OCI-LY3 (cell line): Measurements from ENCODE around the gene ACTL9.

ENCODE experiments used
- EZH2phosphoT487 ChIP-seq: fragments of 200-600 bp; shearing (Covaris generic); IDR thresholded peaks from 2 replicates; pipeline ENCODE4 v1.6.1; 2018; ENCODE audit warnings: antibody characterized with exemption, mixed run types, low read depth
- TF ChIP-seq, protein P1 (sequence below): fragments of 200-600, 300-600 bp; sonication (generic); IDR thresholded peaks from 2 replicates; pipeline ENCODE4 v1.5.1; 2014; ENCODE audit warnings: antibody characterized with exemption, low read length, low read depth

DNA sequence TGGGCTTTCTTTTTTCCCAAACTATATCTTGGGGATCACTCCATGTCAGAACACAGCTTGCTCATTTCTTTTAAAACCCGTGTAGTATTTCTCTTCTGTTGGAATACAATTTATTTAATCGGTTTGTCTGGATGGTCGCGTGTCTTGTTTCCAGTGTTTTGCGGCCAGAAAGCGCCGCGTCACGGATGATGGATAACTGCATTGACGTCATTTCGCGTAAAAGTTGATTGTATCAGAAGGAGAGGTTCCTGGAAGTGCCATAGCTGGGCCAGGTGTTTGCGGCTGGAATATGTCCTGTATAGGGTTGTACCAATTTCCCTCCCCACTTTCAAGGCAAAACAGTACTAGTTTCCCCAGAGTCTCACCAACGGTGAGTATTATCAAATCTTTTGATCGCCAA, 9.7 kb downstream of the ACTL9 start:
- TF ChIP-seq, protein P1, sequence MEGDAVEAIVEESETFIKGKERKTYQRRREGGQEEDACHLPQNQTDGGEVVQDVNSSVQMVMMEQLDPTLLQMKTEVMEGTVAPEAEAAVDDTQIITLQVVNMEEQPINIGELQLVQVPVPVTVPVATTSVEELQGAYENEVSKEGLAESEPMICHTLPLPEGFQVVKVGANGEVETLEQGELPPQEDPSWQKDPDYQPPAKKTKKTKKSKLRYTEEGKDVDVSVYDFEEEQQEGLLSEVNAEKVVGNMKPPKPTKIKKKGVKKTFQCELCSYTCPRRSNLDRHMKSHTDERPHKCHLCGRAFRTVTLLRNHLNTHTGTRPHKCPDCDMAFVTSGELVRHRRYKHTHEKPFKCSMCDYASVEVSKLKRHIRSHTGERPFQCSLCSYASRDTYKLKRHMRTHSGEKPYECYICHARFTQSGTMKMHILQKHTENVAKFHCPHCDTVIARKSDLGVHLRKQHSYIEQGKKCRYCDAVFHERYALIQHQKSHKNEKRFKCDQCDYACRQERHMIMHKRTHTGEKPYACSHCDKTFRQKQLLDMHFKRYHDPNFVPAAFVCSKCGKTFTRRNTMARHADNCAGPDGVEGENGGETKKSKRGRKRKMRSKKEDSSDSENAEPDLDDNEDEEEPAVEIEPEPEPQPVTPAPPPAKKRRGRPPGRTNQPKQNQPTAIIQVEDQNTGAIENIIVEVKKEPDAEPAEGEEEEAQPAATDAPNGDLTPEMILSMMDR, result no peak
- no peak for TF ChIP-seq EZH2phosphoT487
